EH (cell line): ENCODE measurements around the gene CHFR.
A peak's percentile ranks its signal among the peaks of the same experiment; 100 is the strongest.
"Not testable (repeated sequence)": the region's sequence is repeated elsewhere in the genome, so short reads cannot be mapped to it uniquely, and the experiment has no call there.

Experiments
- DNase-seq: peaks from one replicate; pipeline ENCODE4 v3.0.0-alpha.2; 2015; ENCODE audit warnings: low read depth

Gene CHFR

GRCh38 chr12:132874175-132874574 lies 13.2 kb downstream of the CHFR start:
- no peak for DNase-seq

- no peak for DNase-seq
These were observed 13.7 kb downstream of the CHFR start for GRCh38 chr12:132873724-132874123.

- DNase-seq: no peak
These were observed 14.4 kb downstream of the CHFR start for GRCh38 chr12:132872975-132873421.

GRCh38 chr12:132872073-132872855 lies 15.1 kb downstream of the CHFR start:
- no peak for DNase-seq

- DNase-seq: no peak
These were observed 17.9 kb downstream of the CHFR start for GRCh38 chr12:132869551-132869950.

- DNase-seq: peak; percentile 61
These were observed 21.1 kb downstream of the CHFR start for GRCh38 chr12:132866251-132866828.

- no peak for DNase-seq
These were observed 25.8 kb downstream of the CHFR start for GRCh38 chr12:132861558-132861957.

- DNase-seq: no peak
These were observed 28.6 kb downstream of the CHFR start for GRCh38 chr12:132858718-132859266.

GRCh38 chr12:132857019-132857418 lies 30.4 kb downstream of the CHFR start:
- not testable (repeated sequence) for DNase-seq

- DNase-seq: no peak
These were observed 30.8 kb downstream of the CHFR start for GRCh38 chr12:132856581-132856980.

- DNase-seq: not testable (repeated sequence)
These were observed 32.2 kb downstream of the CHFR start for GRCh38 chr12:132855211-132855610.

- DNase-seq: no peak
These were observed 33.9 kb downstream of the CHFR start for GRCh38 chr12:132853285-132854092.

GRCh38 chr12:132852496-132852895 lies 34.9 kb downstream of the CHFR start:
- DNase-seq: no peak

- DNase-seq: no peak
These were observed 35.9 kb downstream of the CHFR start for GRCh38 chr12:132851465-132851864.

- no peak for DNase-seq
These were observed 37.1 kb downstream of the CHFR start for GRCh38 chr12:132850291-132850690.

GRCh38 chr12:132848521-132848920 lies 38.9 kb downstream of the CHFR start:
- DNase-seq: no peak

- DNase-seq: no peak
These were observed 39.7 kb downstream of the CHFR start for GRCh38 chr12:132847363-132848356.

GRCh38 chr12:132844681-132845080 lies 42.7 kb downstream of the CHFR start:
- not testable (repeated sequence) for DNase-seq

GRCh38 chr12:132842449-132843045 lies 44.9 kb downstream of the CHFR start:
- DNase-seq: no peak

- no peak for DNase-seq
These were observed 46.3 kb downstream of the CHFR start for GRCh38 chr12:132841151-132841550.

GRCh38 chr12:132840536-132840935 lies 46.9 kb downstream of the CHFR start:
- no peak for DNase-seq
